GM12878 (cell line): ENCODE data around the gene SLC25A33. TPM values are rescaled to one million over a fixed set of nuclear protein-coding genes. Genes with fewer than 3 reads are reported as not detected.

Source experiments
- ATAC-seq: fragments of 200-7000 bp; cut with Tn5 transposase; 3 replicates; pipeline ENCODE4 v1.9.1; 2020; ENCODE audit warnings: mild to moderate bottlenecking, moderate library complexity
- BruUV-seq: library from RNA; stranded (reverse); fragments of 400-500 nt; replicated peaks from 2 replicates; lab custom pipeline; 2021; lab: Mats Ljungman, UMichigan
- CTCF ChIA-PET: fragments of 300-600 bp; sonication (Branson Sonifier 250); formaldehyde crosslinking; extraction: SDS; loops from one replicate; lab custom pipeline; 2021; ENCODE audit warnings: inconsistent platforms; lab: Yijun Ruan, JAX
- POLR2A ChIA-PET: fragments of 350-600 bp; formaldehyde crosslinking; extraction: SDS; loops from one replicate; lab custom pipeline; 2021; ENCODE audit warnings: inconsistent platforms; lab: Charles Lee
- RAD21 ChIA-PET: fragments of 300-600 bp; sonication (Branson Sonifier 250); formaldehyde crosslinking; loops from one replicate; lab custom pipeline; 2023; ENCODE audit warnings: antibody characterized with exemption; ENCODE audit not compliant: unreplicated experiment; lab: Charles Lee
- SMC1A ChIA-PET: fragments of 300-600 bp; sonication (Branson Sonifier 250); formaldehyde crosslinking; loops from one replicate; lab custom pipeline; 2023; ENCODE audit not compliant: unreplicated experiment, uncharacterized antibody; lab: Charles Lee
- DNase-seq: peaks from one replicate; pipeline ENCODE4 v3.0.0-alpha.2; 2011; ENCODE audit warnings: low read depth, low spot score
- FAIRE-seq: peaks from 3 replicates; lab custom pipeline; 2011; peaks lifted over from hg19 to GRCh38; lab: Jason Lieb, UNC
- H2AFZ ChIP-seq: 2 replicates; pipeline ENCODE4 v1.6.0; 2011; ENCODE audit warnings: low read depth, low read length, control low read depth; ENCODE audit not compliant: control insufficient read depth
- H3K27ac ChIP-seq: 2 replicates; pipeline ENCODE4 v1.5.1; 2011; ENCODE audit warnings: control low read depth; ENCODE audit not compliant: control insufficient read depth, insufficient read depth
- H3K27me3 ChIP-seq, 2 experiments: replicated peaks in 1 of 2; 2 replicates each; pipeline versions ENCODE4 v1.6.0 to v1.6.1; 2011; ENCODE audit warnings: low read length in 1 of 2; ENCODE audit not compliant: control insufficient read depth in 2 of 2, insufficient read depth in 2 of 2
- H3K36me3 ChIP-seq, 2 experiments: 2 replicates each; pipeline ENCODE4 v1.5.1; 2011; ENCODE audit warnings: low read length in 1 of 2; ENCODE audit not compliant: control insufficient read depth in 2 of 2, insufficient read depth in 2 of 2
- H3K4me1 ChIP-seq: 2 replicates; pipeline ENCODE4 v1.6.1; 2011; ENCODE audit warnings: mild to moderate bottlenecking, low read length, moderate library complexity, mixed read lengths; ENCODE audit not compliant: control insufficient read depth, insufficient read depth
- H3K4me2 ChIP-seq: 2 replicates; pipeline ENCODE4 v1.6.0; 2011; ENCODE audit warnings: control low read depth; ENCODE audit not compliant: control insufficient read depth, insufficient read depth
- H3K4me3 ChIP-seq: fragments of 200-600 bp; sonication (generic); 2 replicates; pipeline ENCODE4 v1.5.1; 2016
- H3K79me2 ChIP-seq: 2 replicates; pipeline ENCODE4 v1.6.0; 2011; ENCODE audit warnings: low read length; ENCODE audit not compliant: control insufficient read depth, insufficient read depth
- H3K9ac ChIP-seq: 2 replicates; pipeline ENCODE4 v1.8.0; 2011; ENCODE audit warnings: low read length, control low read depth, mixed read lengths; ENCODE audit not compliant: control insufficient read depth, insufficient read depth
- H3K9me3 ChIP-seq: replicated peaks from 3 replicates; pipeline ENCODE4 v1.5.1; 2011; ENCODE audit warnings: mild to moderate bottlenecking, low read length; ENCODE audit not compliant: control insufficient read depth, insufficient read depth
- H4K20me1 ChIP-seq: 2 replicates; pipeline ENCODE4 v1.6.0; 2011; ENCODE audit not compliant: control insufficient read depth, insufficient read depth
- BACH1 ChIP-seq: fragments of 450-650 bp; IDR thresholded peaks from 2 replicates; pipeline ENCODE4 v1.6.1; 2017; ENCODE audit warnings: mild to moderate bottlenecking, borderline replicate concordance
- DPF2 ChIP-seq: fragments of 450-650 bp; IDR thresholded peaks from 2 replicates; pipeline ENCODE4 v1.6.1; 2017; ENCODE audit warnings: mild to moderate bottlenecking
- FOXM1 ChIP-seq: IDR thresholded peaks from 2 replicates; pipeline ENCODE4 v1.6.1; 2012; ENCODE audit warnings: low read depth, mild to moderate bottlenecking, inconsistent platforms, low read length, moderate library complexity
- RCOR1 ChIP-seq: conservative IDR thresholded peaks from 2 replicates; pipeline ENCODE4 v1.6.1; 2012; ENCODE audit warnings: low read depth, low read length, improper control_type of control experiment
- SMC3 ChIP-seq: IDR thresholded peaks from 2 replicates; pipeline ENCODE4 v1.6.1; 2011; ENCODE audit warnings: low read length, improper control_type of control experiment, borderline replicate concordance
- TCF7 ChIP-seq: IDR thresholded peaks from 2 replicates; pipeline ENCODE4 v1.6.1; 2014; ENCODE audit warnings: antibody characterized with exemption, borderline replicate concordance
- ZNF687 ChIP-seq: fragments of 450-650 bp; IDR thresholded peaks from 2 replicates; pipeline ENCODE4 v1.6.1; 2017; ENCODE audit warnings: mild to moderate bottlenecking, moderate library complexity
- WGBS: methylation state at CpG from one replicate; pipeline ENCODE4 v1.1.6; 2016; ENCODE audit warnings: low lambda C conversion rate; ENCODE audit not compliant: insufficient replicate concordance, insufficient coverage; ENCODE audit errors: missing lambda C conversion rate; 5-methylcytosine and 5-hydroxymethylcytosine counted together
- in situ Hi-C: fragments of 300-500 bp; cut with MboI; formaldehyde crosslinking; loops from 9 replicates; pipeline ENCODE4 v1.14.3; 2018; ENCODE audit warnings: mixed read lengths
- intact Hi-C: fragments of 100-400 bp; cut with micrococcal nuclease; formaldehyde crosslinking; loops from one replicate; pipeline ENCODE4 v1.14.2; 2022; ENCODE audit not compliant: unreplicated experiment
- polyA plus RNA-seq, 11 experiments: library from polyadenylated mRNA; depleted of rRNA in 4 of 11; unstranded in 6 of 11; stranded (reverse) in 5 of 11; fragments of >200 nt; fragmentation: Nextera tagmentation in 4 of 11; fragmentation: Illumina TruSeq in 1 of 11; extraction: Ambion mirVana in 4 of 11; extraction: Trizol in 1 of 11; gene quantifications; 1 replicate in 1 of 11; 2 replicates in 10 of 11; pipeline versions ENCODE4 v1.2.1 to v1.2.3, GENCODE V29; 2011 to 2016; ENCODE audit warnings: inconsistent platforms in 2 of 11, missing spikeins in 2 of 11, low read depth in 1 of 11
- total RNA-seq, 4 experiments: library from RNA; depleted of rRNA in 3 of 4; stranded (reverse); fragments of >200 nt in 3 of 4; fragmentation: Illumina TruSeq in 1 of 4; extraction: Trizol in 1 of 4; gene quantifications; 2 replicates each; pipeline versions ENCODE4 v1.2.1 to v1.2.3, GENCODE V29; 2013 to 2021
- TF ChIP-seq, protein P1 (sequence below): fragments of 450-650 bp; IDR thresholded peaks from 2 replicates; pipeline ENCODE4 v1.6.1; 2014; ENCODE audit warnings: mild to moderate bottlenecking

Gene SLC25A33
- total and polyA plus RNA-seq, 10 of the 15 experiments (the other 5 are each of a cell fraction or from before 2014, with no cell fraction given) = 1.7 to 11.2 (median 8.4) TPM

DNA sequence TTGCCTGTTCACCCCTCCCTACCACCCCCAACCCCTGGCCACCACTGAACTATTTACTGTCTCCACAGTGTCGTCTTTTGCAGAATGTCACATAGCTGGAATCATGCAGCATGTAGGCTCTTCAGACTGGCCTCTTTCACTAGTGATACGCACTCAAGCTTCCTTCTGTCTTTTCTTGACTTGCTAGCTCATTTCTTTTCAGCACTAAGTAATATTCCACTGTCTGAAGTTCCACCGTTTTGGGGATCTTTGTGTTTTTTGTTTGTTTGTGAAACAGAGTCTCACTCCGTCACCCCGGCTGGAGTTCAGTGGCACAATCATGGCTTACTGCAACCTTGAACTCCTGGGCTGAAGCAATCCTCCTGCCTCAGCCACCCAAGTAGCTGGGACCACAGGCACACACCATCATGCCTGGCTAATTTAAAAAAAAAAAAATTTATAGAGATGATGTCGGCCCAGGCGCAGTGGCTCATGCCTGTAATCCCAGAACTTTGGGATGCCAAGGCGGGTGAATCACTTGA, 43.4 kb upstream of the SLC25A33 start:
- no peaks in the 10 kb centered on the region for H3K9me3 ChIP-seq
- in situ Hi-C loops = no loop called here
- no peak overlapping the region for H3K4me3 ChIP-seq
- peak overlapping the region; percentile 55; the same call in 1 of the 2 replicates for H2AFZ ChIP-seq
- H4K20me1 ChIP-seq = no peaks in the 10 kb centered on the region
- no peaks in the 10 kb centered on the region for H3K36me3 ChIP-seq
- no TSS peak for BruUV-seq
- FAIRE-seq (no peak), DNase-seq (no peak)
- H3K4me2 ChIP-seq = no peak overlapping the region
- H3K79me2 ChIP-seq = no peaks in the 10 kb centered on the region
- RAD21 ChIA-PET = interaction anchor here (0.6 to 1.9 kb wide), 4 partner anchors 61 to 173 kb away, joined by 3 to 10 read pairs (median 3); no protein-coding TSS in a partner anchor
- H3K9ac ChIP-seq = no peak overlapping the region
- H3K4me1 ChIP-seq = peaks cover 5% of the 10 kb centered on the region; the same call in 1 of the 2 replicates
- WGBS = 66% methylated on average over 8 of the region's 8 CpGs
- CTCF ChIA-PET = interaction anchor here (0.6 to 2.9 kb wide), 22 partner anchors 9 to 480 kb away, joined by 3 to 34 read pairs (median 3); no protein-coding TSS in a partner anchor
- no peak for TF ChIP-seq TCF7
- TF ChIP-seq SMC3 = no peak
- TF ChIP-seq ZNF687 = no peak
- TF ChIP-seq FOXM1 = no peak
- TF ChIP-seq, protein P1, sequence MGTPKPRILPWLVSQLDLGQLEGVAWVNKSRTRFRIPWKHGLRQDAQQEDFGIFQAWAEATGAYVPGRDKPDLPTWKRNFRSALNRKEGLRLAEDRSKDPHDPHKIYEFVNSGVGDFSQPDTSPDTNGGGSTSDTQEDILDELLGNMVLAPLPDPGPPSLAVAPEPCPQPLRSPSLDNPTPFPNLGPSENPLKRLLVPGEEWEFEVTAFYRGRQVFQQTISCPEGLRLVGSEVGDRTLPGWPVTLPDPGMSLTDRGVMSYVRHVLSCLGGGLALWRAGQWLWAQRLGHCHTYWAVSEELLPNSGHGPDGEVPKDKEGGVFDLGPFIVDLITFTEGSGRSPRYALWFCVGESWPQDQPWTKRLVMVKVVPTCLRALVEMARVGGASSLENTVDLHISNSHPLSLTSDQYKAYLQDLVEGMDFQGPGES = no peak
- TF ChIP-seq RCOR1 = no peak
- TF ChIP-seq BACH1 = no peak
- no peak for TF ChIP-seq DPF2
- TF ChIP-seq, all 136 proteins: peak for 0
- no peak for ATAC-seq
- no peak overlapping the region for H3K27ac ChIP-seq
- intact Hi-C loops = loop anchor here (1.0 to 10.0 kb wide), 2 partner anchors 77 to 369 kb away; no protein-coding TSS in a partner anchor
- H3K27me3 ChIP-seq = no peaks in the 10 kb centered on the region
- ChIA-PET POLR2A (interaction anchor here (0.6 kb wide), 1 partner anchor 442 kb away, joined by 4 read pairs; no protein-coding TSS in a partner anchor), SMC1A (interaction anchor here (0.6 to 1.6 kb wide), 11 partner anchors 19 to 214 kb away, joined by 3 to 5 read pairs (median 3); partner anchors contain the start of gene TMEM201)
